ENCODE data around the gene EIF5AL1.
"Not testable (repeated sequence)": the region's sequence is repeated elsewhere in the genome, so short reads cannot be mapped to it uniquely, and the experiment has no call there.

GRCh38 chr10:79521751-79522150 is 9.4 kb downstream of the EIF5AL1 start:
- not testable (repeated sequence) for TF ChIP-seq CTCF, POLR2A (IDR thresholded peaks at IDR 0.05)
